Measurements from ENCODE around the gene SEC14L5.
"Not testable (repeated sequence)": the region's sequence is repeated elsewhere in the genome, so short reads cannot be mapped to it uniquely, and the experiment has no call there.

The SEC14L5 gene

GRCh38 chr16:4922721-4923342, 35.3 kb upstream of the SEC14L5 start:
- Mint-ChIP-seq H3K9me3 (peaks cover 7% of the 10 kb centered on the region), H3K27me3 (peaks cover 25% of the 10 kb centered on the region), H3K36me3 (ENCODE audit: insufficient read depth) (peaks cover 2% of the 10 kb centered on the region), H3K4me1 (no peaks in the 10 kb centered on the region), H3K4me3 (no peak overlapping the region), H3K27ac (ENCODE audit: low read depth) (no peak overlapping the region)
- DNase-seq (ENCODE audit: low spot score in 2 of 2) (no peak), ATAC-seq (replicated peaks; ENCODE audit: extremely low read depth, poor library complexity, severe bottlenecking) (no peak)

DNA sequence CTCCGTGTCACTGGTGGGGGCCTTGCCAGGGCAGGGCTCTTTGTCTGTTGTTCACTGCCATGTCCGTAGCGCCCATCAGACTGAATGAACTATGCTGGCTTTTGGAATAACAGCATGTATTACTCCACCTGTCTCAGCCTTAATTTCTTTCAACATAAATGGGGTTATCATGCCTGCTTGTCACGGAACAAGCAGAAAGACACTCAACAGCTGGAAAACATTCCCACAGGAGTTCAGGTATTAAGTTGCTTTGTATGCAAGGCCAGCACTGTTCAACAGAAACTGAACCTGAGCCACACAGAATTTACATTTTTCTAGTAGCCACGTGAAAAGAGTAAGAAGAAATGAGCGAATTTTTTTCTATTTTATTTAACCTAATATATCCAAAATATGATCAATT, 34.3 kb upstream of the SEC14L5 start:
- H3K27me3 Mint-ChIP-seq = peaks cover 25% of the 10 kb centered on the region
- no peaks in the 10 kb centered on the region for H3K4me1 Mint-ChIP-seq
- no peak overlapping the region for H3K4me3 Mint-ChIP-seq
- H3K36me3 Mint-ChIP-seq (ENCODE audit: insufficient read depth) = peaks cover 2% of the 10 kb centered on the region
- no peak overlapping the region for H3K27ac Mint-ChIP-seq (ENCODE audit: low read depth)
- peaks cover 7% of the 10 kb centered on the region for H3K9me3 Mint-ChIP-seq
- no peak for DNase-seq (ENCODE audit: low spot score in 2 of 2)
- ATAC-seq (replicated peaks; ENCODE audit: extremely low read depth, poor library complexity, severe bottlenecking) = no peak

GRCh38 chr16:4924593-4925292, 33.4 kb upstream of the SEC14L5 start:
- Mint-ChIP-seq H3K9me3 (peaks cover 7% of the 10 kb centered on the region), H3K27me3 (peaks cover 25% of the 10 kb centered on the region), H3K4me1 (no peaks in the 10 kb centered on the region), H3K4me3 (no peak overlapping the region), H3K36me3 (ENCODE audit: insufficient read depth) (peaks cover 2% of the 10 kb centered on the region), H3K27ac (ENCODE audit: low read depth) (no peak overlapping the region)
- DNase-seq (ENCODE audit: low spot score in 2 of 2) = no peak
- no peak for ATAC-seq (replicated peaks; ENCODE audit: extremely low read depth, poor library complexity, severe bottlenecking)

DNA sequence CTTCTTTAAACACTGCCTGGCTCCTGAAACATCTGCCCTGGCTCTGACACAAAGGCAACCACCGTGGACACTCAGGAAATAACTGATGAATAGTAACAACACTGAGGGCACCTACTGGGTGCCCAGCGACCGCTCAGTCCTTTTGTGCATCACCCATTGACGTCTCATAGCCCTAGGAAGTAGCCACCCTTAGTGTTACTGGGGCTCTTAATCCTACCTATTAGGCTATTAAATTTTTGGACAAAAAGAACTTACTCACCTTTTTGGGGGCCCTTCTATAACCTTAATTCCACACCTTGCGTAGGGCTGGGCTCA, 32.9 kb upstream of the SEC14L5 start:
- no peaks in the 10 kb centered on the region for H3K4me1 Mint-ChIP-seq
- H3K27ac Mint-ChIP-seq (ENCODE audit: low read depth) = no peak overlapping the region
- H3K4me3 Mint-ChIP-seq = no peak overlapping the region
- peaks cover 2% of the 10 kb centered on the region for H3K36me3 Mint-ChIP-seq (ENCODE audit: insufficient read depth)
- no peak for DNase-seq (ENCODE audit: low spot score in 2 of 2)
- no peak for ATAC-seq (replicated peaks; ENCODE audit: extremely low read depth, poor library complexity, severe bottlenecking)
- peaks cover 7% of the 10 kb centered on the region for H3K9me3 Mint-ChIP-seq
- peaks cover 25% of the 10 kb centered on the region for H3K27me3 Mint-ChIP-seq

DNA sequence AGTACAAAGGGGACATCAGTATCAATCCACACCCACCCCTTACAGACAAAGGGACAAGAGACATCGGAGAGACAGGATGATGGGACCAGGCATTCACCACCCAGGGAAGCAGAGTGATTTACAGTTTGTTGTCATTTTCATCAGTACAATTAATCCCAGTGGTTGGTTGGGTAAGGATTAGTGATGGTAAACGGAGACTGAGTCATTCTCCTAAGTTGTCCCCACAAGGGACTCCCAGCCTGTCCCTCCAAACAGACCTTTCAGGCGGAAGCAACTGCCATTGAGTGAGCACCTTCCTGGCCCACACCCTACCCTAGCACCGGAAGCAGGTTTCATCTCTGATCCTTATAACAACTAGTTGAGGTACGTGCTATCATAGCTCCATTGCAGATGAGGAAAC, 32.3 kb upstream of the SEC14L5 start:
- H3K36me3 Mint-ChIP-seq (ENCODE audit: insufficient read depth) = peaks cover 2% of the 10 kb centered on the region
- H3K27me3 Mint-ChIP-seq = peaks cover 25% of the 10 kb centered on the region
- no peaks in the 10 kb centered on the region for H3K4me1 Mint-ChIP-seq
- DNase-seq (ENCODE audit: low spot score in 2 of 2) (no peak), ATAC-seq (replicated peaks; ENCODE audit: extremely low read depth, poor library complexity, severe bottlenecking) (no peak)
- no peak overlapping the region for H3K27ac Mint-ChIP-seq (ENCODE audit: low read depth)
- H3K9me3 Mint-ChIP-seq = peaks cover 7% of the 10 kb centered on the region
- no peak overlapping the region for H3K4me3 Mint-ChIP-seq

DNA sequence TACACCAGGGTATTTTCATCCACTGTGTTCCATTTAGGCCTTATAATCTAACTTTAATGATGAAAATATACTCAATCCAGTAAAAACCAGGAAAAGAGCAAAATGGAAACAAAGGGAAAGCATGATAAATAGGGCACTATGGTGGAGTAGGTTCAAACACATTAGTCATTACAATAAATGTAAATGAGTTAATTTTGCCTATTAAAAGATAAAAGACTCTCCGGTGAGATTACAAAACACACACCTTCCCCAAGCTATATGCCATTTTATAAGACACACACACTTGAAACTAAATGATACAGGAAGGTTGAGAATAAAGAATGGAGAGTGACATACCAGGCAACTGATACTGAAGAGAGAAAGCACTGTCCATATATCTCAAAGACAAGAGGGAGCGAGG, 31.2 kb upstream of the SEC14L5 start:
- Mint-ChIP-seq H3K9me3 (peaks cover 7% of the 10 kb centered on the region), H3K36me3 (ENCODE audit: insufficient read depth) (peaks cover 2% of the 10 kb centered on the region), H3K27me3 (peaks cover 25% of the 10 kb centered on the region), H3K27ac (ENCODE audit: low read depth) (no peak overlapping the region), H3K4me1 (no peaks in the 10 kb centered on the region), H3K4me3 (no peak overlapping the region)
- ATAC-seq (replicated peaks; ENCODE audit: extremely low read depth, poor library complexity, severe bottlenecking) (no peak), DNase-seq (ENCODE audit: low spot score in 2 of 2) (no peak)

- H3K4me3 Mint-ChIP-seq = no peak overlapping the region
- ATAC-seq (replicated peaks; ENCODE audit: extremely low read depth, poor library complexity, severe bottlenecking) (no peak), DNase-seq (ENCODE audit: low spot score in 2 of 2) (no peak)
- H3K27me3 Mint-ChIP-seq = peaks cover 23% of the 10 kb centered on the region
- peaks cover 7% of the 10 kb centered on the region for H3K9me3 Mint-ChIP-seq
- no peaks in the 10 kb centered on the region for H3K4me1 Mint-ChIP-seq
- no peak overlapping the region for H3K27ac Mint-ChIP-seq (ENCODE audit: low read depth)
- peaks cover 2% of the 10 kb centered on the region for H3K36me3 Mint-ChIP-seq (ENCODE audit: insufficient read depth)
Measured at GRCh38 chr16:4927661-4928060, 30.5 kb upstream of the SEC14L5 start.

- H3K4me3 Mint-ChIP-seq = no peak overlapping the region
- peaks cover 7% of the 10 kb centered on the region for H3K9me3 Mint-ChIP-seq
- H3K36me3 Mint-ChIP-seq (ENCODE audit: insufficient read depth) = peaks cover 2% of the 10 kb centered on the region
- no peaks in the 10 kb centered on the region for H3K4me1 Mint-ChIP-seq
- H3K27me3 Mint-ChIP-seq = peaks cover 23% of the 10 kb centered on the region
- DNase-seq (ENCODE audit: low spot score in 2 of 2) = no peak
- no peak overlapping the region for H3K27ac Mint-ChIP-seq (ENCODE audit: low read depth)
- ATAC-seq (replicated peaks; ENCODE audit: extremely low read depth, poor library complexity, severe bottlenecking) = no peak
Measured at GRCh38 chr16:4928227-4928626, 29.9 kb upstream of the SEC14L5 start.

- ATAC-seq (replicated peaks; ENCODE audit: extremely low read depth, poor library complexity, severe bottlenecking); H3K36me3 Mint-ChIP-seq (ENCODE audit: insufficient read depth); H3K27ac Mint-ChIP-seq (ENCODE audit: low read depth); H3K9me3 Mint-ChIP-seq; DNase-seq (ENCODE audit: low spot score in 2 of 2); H3K4me3 Mint-ChIP-seq; H3K4me1 Mint-ChIP-seq: not testable (repeated sequence)
- peaks cover 29% of the 10 kb centered on the region for H3K27me3 Mint-ChIP-seq
Measured at GRCh38 chr16:4929619-4930018, 28.5 kb upstream of the SEC14L5 start.

DNA sequence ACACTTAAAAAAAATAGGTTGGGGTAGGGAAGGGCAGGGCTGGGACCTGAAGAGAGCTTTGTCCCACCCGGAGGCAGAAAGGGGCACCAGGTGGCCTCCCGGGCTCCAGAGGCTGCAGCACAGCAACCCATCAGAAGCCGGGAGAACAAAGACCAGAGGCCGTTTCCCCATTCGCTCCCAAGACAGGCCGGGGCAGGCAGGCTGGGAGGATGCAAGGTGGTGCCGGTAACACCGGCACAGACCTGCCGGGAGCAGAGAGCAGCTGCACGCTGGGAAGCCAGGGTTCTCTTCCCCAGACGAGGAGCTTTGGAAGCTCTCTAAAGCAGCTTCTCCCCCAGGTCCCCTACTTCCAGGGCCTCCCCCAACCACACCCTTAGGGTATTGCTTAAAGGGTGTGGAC, 26.7 kb upstream of the SEC14L5 start:
- H3K36me3 Mint-ChIP-seq (ENCODE audit: insufficient read depth) = no peaks in the 10 kb centered on the region
- no peak overlapping the region for H3K4me3 Mint-ChIP-seq
- DNase-seq (ENCODE audit: low spot score in 2 of 2) = no peak
- no peak for ATAC-seq (replicated peaks; ENCODE audit: extremely low read depth, poor library complexity, severe bottlenecking)
- peaks cover 7% of the 10 kb centered on the region for H3K9me3 Mint-ChIP-seq
- H3K27me3 Mint-ChIP-seq = peaks cover 37% of the 10 kb centered on the region
- no peak overlapping the region for H3K27ac Mint-ChIP-seq (ENCODE audit: low read depth)
- H3K4me1 Mint-ChIP-seq = no peaks in the 10 kb centered on the region

DNA sequence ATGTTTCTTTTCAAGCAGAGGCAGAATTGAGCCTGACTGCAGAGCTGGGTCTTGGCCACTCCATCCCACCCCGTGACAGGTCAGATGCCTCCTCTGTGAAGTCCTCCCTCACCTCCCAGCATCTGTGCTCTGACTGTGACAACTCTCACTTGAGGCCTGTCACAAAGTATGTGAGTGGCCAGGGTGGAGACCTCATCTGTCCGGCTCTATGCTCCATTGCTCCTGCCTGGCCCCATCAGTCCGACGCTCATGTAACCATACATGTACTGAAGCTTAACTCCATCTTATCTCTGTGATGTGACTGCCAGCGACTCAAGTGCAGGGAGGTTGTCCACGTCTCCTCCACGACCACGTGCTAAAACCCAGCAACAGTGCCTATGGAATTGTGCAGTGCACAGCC, 24.7 kb upstream of the SEC14L5 start:
- peaks cover 56% of the 10 kb centered on the region for H3K27me3 Mint-ChIP-seq
- H3K9me3 Mint-ChIP-seq = no peaks in the 10 kb centered on the region
- ATAC-seq (replicated peaks; ENCODE audit: extremely low read depth, poor library complexity, severe bottlenecking) (no peak), DNase-seq (ENCODE audit: low spot score in 2 of 2) (no peak)
- no peak overlapping the region for H3K27ac Mint-ChIP-seq (ENCODE audit: low read depth)
- H3K4me1 Mint-ChIP-seq = peaks cover 5% of the 10 kb centered on the region
- H3K4me3 Mint-ChIP-seq = no peak overlapping the region
- no peaks in the 10 kb centered on the region for H3K36me3 Mint-ChIP-seq (ENCODE audit: insufficient read depth)

DNA sequence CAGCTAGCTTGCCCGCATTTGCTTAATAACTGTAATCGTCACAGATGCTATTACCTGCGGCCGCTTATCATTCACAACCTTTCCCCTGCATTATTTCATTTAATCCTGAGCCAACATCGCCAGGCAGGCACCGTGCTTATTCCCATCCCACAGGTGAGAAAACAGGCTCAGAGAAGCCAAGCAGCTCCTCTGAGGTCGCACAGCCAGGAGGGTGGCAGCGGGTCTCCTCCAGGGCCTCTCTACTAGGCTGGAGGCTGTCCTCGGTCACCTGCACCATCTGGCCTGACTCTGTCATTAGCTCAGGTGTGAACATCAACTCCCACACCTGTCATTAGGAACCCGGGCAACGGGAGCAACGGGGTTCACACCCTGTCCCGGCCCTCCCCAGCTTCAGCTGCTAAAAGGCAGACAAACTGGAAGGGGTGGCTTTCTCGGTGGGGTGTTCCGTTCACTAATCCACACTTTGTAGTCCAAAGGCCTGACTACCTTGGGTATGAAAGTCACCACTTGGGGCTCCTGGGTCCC, 24.2 kb upstream of the SEC14L5 start:
- Mint-ChIP-seq H3K4me1 (peaks cover 5% of the 10 kb centered on the region), H3K27ac (ENCODE audit: low read depth) (no peak overlapping the region), H3K9me3 (no peaks in the 10 kb centered on the region), H3K4me3 (no peak overlapping the region), H3K36me3 (ENCODE audit: insufficient read depth) (no peaks in the 10 kb centered on the region), H3K27me3 (peaks cover 59% of the 10 kb centered on the region)
- DNase-seq (ENCODE audit: low spot score in 2 of 2) (no peak), ATAC-seq (replicated peaks; ENCODE audit: extremely low read depth, poor library complexity, severe bottlenecking) (no peak)

DNA sequence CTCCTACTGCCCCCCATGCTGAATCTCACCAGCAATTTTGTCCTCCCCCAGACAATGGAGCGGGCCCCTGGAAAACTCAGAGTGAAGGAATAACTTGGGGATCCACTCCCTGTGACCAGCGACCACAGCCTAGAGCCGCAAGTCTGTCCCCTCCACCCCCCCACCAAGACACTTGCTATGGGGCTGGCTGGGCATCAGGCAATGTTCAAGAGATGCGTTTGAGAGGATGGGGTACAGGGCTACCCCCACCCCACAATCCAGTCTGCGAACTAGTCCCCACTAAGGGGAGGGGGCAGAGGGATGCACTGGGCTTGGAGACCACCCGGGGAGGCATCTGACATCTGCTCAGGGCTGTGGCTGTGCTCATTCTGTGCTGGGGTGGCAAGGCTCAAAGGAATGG, 23.5 kb upstream of the SEC14L5 start:
- Mint-ChIP-seq H3K27ac (ENCODE audit: low read depth) (no peak overlapping the region), H3K9me3 (no peaks in the 10 kb centered on the region), H3K4me3 (no peak overlapping the region), H3K4me1 (peaks cover 5% of the 10 kb centered on the region), H3K27me3 (peaks cover 59% of the 10 kb centered on the region), H3K36me3 (ENCODE audit: insufficient read depth) (no peaks in the 10 kb centered on the region)
- ATAC-seq (replicated peaks; ENCODE audit: extremely low read depth, poor library complexity, severe bottlenecking) (no peak), DNase-seq (ENCODE audit: low spot score in 2 of 2) (no peak)
